ENCODE results near the gene ELP5. TPM values are rescaled to one million over a fixed set of nuclear protein-coding genes. Genes with fewer than 3 reads are reported as not detected.

The ELP5 gene
- polyA plus RNA-seq, 3 donors: 36.1 to 49.5 (median 44.1) TPM

DNA sequence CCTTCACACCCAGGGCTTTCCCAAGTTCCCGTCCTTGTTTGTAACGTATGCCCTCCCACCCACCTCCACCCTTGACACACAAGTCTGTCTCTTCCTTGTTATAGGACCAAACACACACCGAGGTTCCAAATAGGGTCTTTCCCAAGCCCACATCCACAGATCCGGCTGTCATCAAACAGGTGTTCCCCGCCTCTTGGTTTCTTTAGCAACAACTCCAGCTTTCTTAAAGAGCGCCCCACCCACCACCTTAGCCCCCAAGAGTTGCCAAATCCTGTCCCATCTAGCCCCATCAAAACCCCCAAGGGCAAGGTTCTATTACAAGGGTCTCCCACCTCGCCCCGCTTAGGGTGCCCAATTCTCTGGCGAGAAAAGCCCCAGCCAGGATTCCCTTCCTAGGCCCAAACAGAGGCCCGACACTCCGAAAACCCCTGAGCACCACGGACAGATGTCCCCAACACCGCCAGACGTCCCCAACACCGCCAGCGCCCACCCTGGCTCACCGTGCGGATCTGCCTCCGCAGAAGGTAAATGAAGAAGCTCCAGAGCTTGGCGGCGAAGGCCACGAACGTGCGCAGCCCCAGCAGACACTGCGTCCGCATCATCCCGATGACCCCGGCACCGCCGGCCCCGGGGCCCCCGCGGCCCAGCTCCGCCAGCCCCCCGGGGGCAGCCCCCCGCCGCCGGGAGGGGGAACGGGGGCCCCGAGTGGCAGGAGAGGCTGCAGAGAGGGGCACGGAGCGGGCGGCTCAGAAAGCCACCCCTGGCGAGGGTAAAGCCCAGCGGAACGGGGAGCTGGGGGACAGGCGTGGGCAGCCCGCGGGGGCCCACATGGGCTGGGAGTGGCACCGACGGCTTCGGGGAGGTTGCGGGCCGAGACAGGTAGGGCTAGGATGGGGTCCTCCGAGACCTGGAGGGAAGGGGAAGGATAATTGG lies 1.1 kb upstream of the ELP5 start:
- under 1% methylated on average over 43 of the region's 55 CpGs for WGBS (ENCODE audit: insufficient coverage)
- TF ChIP-seq, protein P1, sequence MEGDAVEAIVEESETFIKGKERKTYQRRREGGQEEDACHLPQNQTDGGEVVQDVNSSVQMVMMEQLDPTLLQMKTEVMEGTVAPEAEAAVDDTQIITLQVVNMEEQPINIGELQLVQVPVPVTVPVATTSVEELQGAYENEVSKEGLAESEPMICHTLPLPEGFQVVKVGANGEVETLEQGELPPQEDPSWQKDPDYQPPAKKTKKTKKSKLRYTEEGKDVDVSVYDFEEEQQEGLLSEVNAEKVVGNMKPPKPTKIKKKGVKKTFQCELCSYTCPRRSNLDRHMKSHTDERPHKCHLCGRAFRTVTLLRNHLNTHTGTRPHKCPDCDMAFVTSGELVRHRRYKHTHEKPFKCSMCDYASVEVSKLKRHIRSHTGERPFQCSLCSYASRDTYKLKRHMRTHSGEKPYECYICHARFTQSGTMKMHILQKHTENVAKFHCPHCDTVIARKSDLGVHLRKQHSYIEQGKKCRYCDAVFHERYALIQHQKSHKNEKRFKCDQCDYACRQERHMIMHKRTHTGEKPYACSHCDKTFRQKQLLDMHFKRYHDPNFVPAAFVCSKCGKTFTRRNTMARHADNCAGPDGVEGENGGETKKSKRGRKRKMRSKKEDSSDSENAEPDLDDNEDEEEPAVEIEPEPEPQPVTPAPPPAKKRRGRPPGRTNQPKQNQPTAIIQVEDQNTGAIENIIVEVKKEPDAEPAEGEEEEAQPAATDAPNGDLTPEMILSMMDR (IDR thresholded peaks at IDR 0.05): no peak
- Mint-ChIP-seq H3K27ac (peak overlapping the region; percentile 95 to 100 (median 100)), H3K36me3 (peaks cover 29 to 39% of the 10 kb centered on the region in 2 donors), H3K9me3 (no peaks in the 10 kb centered on the region), H3K4me3 (peak overlapping the region; percentile 90 to 93), H3K4me1 (peaks cover 34% of the 10 kb centered on the region), H3K27me3 (ENCODE audit: low read depth in 3 of 3) (no peaks in the 10 kb centered on the region)
- Histone ChIP-seq H3K79me2 (ENCODE audit: insufficient read depth, low read length) (peaks cover 71% of the 10 kb centered on the region), H3K9me3 (replicated peaks in 1 of 2; ENCODE audit: control insufficient read depth in 1 of 2, insufficient read depth in 1 of 2, low read length in 2 of 2) (no peaks in the 10 kb centered on the region), H4K20me1 (ENCODE audit: insufficient read depth, low read length) (peaks cover 5% of the 10 kb centered on the region), H3K9ac (ENCODE audit: insufficient read depth, low read length, poor library complexity, severe bottlenecking) (peak overlapping the region; percentile 97), H3K4me3 (replicated peaks in 1 of 3; ENCODE audit: low read depth in 2 of 3, low read length in 3 of 3) (peak overlapping the region; percentile 73 to 93 (median 87)), H3K36me3 (replicated peaks in 1 of 2; ENCODE audit: control insufficient read depth in 1 of 2, insufficient read depth in 2 of 2, low read length in 2 of 2) (peaks cover 24 to 32% of the 10 kb centered on the region in 2 donors), H3K27ac (ENCODE audit: low read depth in 1 of 2, low read length in 2 of 2) (peak overlapping the region; percentile 100), H2AFZ (ENCODE audit: insufficient read depth, low read depth, low read length, poor library complexity, severe bottlenecking) (peak overlapping the region; percentile 80), H3K4me1 (ENCODE audit: control insufficient read depth in 1 of 2, insufficient read depth in 2 of 2, low read length in 2 of 2) (peaks cover 31 to 36% of the 10 kb centered on the region in 2 donors), H3K27me3 (ENCODE audit: control insufficient read depth in 2 of 2, insufficient read depth in 2 of 2, low read length in 2 of 2) (no peaks in the 10 kb centered on the region), H3K4me2 (replicated peaks; ENCODE audit: extremely low read depth, low read length, poor library complexity, severe bottlenecking) (peak overlapping the region; percentile 86)
- intact Hi-C loops (cut with micrococcal nuclease): loop anchor here (1.0 to 10.0 kb wide), 5 partner anchors 9 to 314 kb away; partner anchors contain the start of genes ACADVL (in 1 of the 2), DLG4 (in 1 of the 2), EIF5A (in 1 of the 2) and GABARAP (in 1 of the 2)
- peak in 1 of 3 donors; percentile 66 for DNase-seq

DNA sequence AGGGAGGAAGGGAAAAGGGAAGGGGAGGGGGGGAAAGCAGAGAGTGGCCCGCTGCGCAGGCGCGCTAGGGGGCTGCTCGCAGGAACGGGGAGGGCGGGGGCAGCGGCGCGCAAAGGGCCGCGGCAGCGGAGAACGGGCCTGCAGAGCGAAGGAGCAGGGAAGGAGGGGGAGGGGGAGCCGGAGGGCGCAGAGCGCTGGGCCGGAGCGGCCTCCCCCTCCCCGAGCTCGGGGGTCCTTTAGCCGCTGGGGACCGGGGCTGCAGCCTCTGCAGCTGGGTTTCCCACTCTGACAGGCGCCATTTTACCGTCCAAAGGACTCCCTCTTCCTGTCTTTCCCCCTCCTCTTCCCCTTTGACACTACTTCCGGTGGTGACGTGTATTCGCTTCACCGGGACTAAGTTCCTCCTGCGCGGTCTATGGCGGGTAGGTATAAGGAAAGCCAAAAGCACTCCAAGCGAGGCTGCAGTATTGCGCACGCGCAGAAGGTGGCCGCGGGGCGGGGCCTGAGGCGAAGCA lies 297 bp upstream of the ELP5 start, which contains the start of gene CTDNEP1:
Gene CTDNEP1 (minus strand): TSS at position 74 of the 515 bp plus-strand sequence. CDS start 438 bp downstream, outside the sequence.
- H3K79me2 ChIP-seq (ENCODE audit: insufficient read depth, low read length): peaks cover 64% of the 10 kb centered on the region
- peaks cover 24 to 32% of the 10 kb centered on the region in 2 donors for H3K36me3 ChIP-seq (replicated peaks in 1 of 2; ENCODE audit: control insufficient read depth in 1 of 2, insufficient read depth in 2 of 2, low read length in 2 of 2)
- peaks cover 5% of the 10 kb centered on the region for H4K20me1 ChIP-seq (ENCODE audit: insufficient read depth, low read length)
- Mint-ChIP-seq H3K4me3 (peak within 1 kb of the TSS; percentile 90 to 95), H3K4me1 (peaks cover 34% of the 10 kb centered on the region), H3K9me3 (no peaks in the 10 kb centered on the region), H3K27ac (peak within 1 kb of the TSS; percentile 99 to 100 (median 100)), H3K36me3 (peaks cover 28 to 39% of the 10 kb centered on the region in 2 donors), H3K27me3 (ENCODE audit: low read depth in 3 of 3) (no peaks in the 10 kb centered on the region)
- H3K27me3 ChIP-seq (ENCODE audit: control insufficient read depth in 2 of 2, insufficient read depth in 2 of 2, low read length in 2 of 2): no peaks in the 10 kb centered on the region
- intact Hi-C loops (cut with micrococcal nuclease): loop anchor here (1.0 to 10.0 kb wide), 6 partner anchors 9 to 313 kb away; partner anchors contain the start of genes EIF5A (in 2 of the 2), ACADVL (in 1 of the 2), DLG4 (in 1 of the 2) and GABARAP (in 1 of the 2)
- 0% methylated on average over 13 of the region's 41 CpGs for WGBS (ENCODE audit: insufficient coverage)
- peak within 1 kb of the TSS; percentile 97 for H3K9ac ChIP-seq (ENCODE audit: insufficient read depth, low read length, poor library complexity, severe bottlenecking)
- DNase-seq: peak; percentile 98 to 100 (median 99)
- H3K9me3 ChIP-seq (replicated peaks in 1 of 2; ENCODE audit: control insufficient read depth in 1 of 2, insufficient read depth in 1 of 2, low read length in 2 of 2): no peaks in the 10 kb centered on the region
- H3K4me1 ChIP-seq (ENCODE audit: control insufficient read depth in 1 of 2, insufficient read depth in 2 of 2, low read length in 2 of 2): peaks cover 31 to 36% of the 10 kb centered on the region in 2 donors
- TF ChIP-seq, protein P1 (IDR thresholded peaks at IDR 0.05): no peak
- peak within 1 kb of the TSS; percentile 100 for H3K27ac ChIP-seq (ENCODE audit: low read depth in 1 of 2, low read length in 2 of 2)
- peak within 1 kb of the TSS; percentile 81 for H2AFZ ChIP-seq (ENCODE audit: insufficient read depth, low read depth, low read length, poor library complexity, severe bottlenecking)
- peak within 1 kb of the TSS; percentile 73 to 93 (median 87) for H3K4me3 ChIP-seq (replicated peaks in 1 of 3; ENCODE audit: low read depth in 2 of 3, low read length in 3 of 3)
- peak within 1 kb of the TSS; percentile 86 for H3K4me2 ChIP-seq (replicated peaks; ENCODE audit: extremely low read depth, low read length, poor library complexity, severe bottlenecking)
